Stimulated activated CD4-positive, alpha-beta T cell treated with anti-CD3 and anti-CD28 coated beads, Interleukin-1b, Interleukin-23, amount 100 ng/mL, for 24 hours (primary cell): Measurements from ENCODE around the gene C16orf87.
"Not testable (repeated sequence)": the region's sequence is repeated elsewhere in the genome, so short reads cannot be mapped to it uniquely, and the experiment has no call there.

ENCODE experiments used
- DNase-seq, 4 experiments: peaks; one replicate each; pipeline ENCODE4 v3.0.0-alpha.2; 2020; ENCODE audit warnings: low read depth in 4 of 4, low spot score in 1 of 4

Gene C16orf87

GRCh38 chr16:46801428-46802049 is 29.4 kb downstream of the C16orf87 start:
- DNase-seq, result no peak

- DNase-seq, result no peak
These were observed 30.5 kb downstream of the C16orf87 start for GRCh38 chr16:46800494-46800893.

GRCh38 chr16:46797501-46797900 is 33.5 kb downstream of the C16orf87 start:
- DNase-seq, result no peak

- DNase-seq, result no peak
These were observed 34.2 kb downstream of the C16orf87 start for GRCh38 chr16:46796764-46797269.

- no peak for DNase-seq
These were observed 37.1 kb downstream of the C16orf87 start for GRCh38 chr16:46793841-46794240.

DNA sequence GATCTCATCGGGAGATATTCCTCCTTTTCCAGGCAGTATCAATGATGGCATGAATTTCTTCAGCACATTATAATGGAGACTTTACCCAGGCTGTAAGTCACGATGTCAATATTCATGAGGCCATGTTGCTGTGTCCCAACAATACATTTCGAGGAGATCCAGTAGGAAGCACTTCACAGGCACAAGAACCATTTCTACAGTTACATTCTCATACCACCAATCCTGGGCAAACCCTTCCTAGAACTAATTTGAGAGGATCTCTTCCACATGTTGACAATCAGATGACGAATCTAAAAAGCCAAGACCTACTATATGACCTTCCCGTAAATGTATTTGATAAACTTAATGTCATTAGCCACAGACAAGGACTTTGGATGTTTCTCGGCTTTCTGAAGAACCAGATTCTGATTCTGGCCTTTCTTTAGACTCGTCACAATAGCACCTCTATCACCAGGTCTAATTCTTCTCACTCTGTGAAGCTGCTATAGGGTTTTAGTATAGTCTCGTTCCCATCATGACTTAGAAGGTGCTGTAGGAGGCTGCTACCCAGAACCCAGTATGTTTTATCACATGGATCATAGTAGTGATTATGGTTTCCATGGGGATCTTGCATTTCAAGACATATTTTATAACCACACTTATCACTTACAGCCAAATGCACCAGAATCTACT is 40.2 kb downstream of the C16orf87 start:
- no peak for DNase-seq

- peak; percentile 48 to 67 (median 62) for DNase-seq
These were observed 41.2 kb downstream of the C16orf87 start for GRCh38 chr16:46789499-46790414.

DNA sequence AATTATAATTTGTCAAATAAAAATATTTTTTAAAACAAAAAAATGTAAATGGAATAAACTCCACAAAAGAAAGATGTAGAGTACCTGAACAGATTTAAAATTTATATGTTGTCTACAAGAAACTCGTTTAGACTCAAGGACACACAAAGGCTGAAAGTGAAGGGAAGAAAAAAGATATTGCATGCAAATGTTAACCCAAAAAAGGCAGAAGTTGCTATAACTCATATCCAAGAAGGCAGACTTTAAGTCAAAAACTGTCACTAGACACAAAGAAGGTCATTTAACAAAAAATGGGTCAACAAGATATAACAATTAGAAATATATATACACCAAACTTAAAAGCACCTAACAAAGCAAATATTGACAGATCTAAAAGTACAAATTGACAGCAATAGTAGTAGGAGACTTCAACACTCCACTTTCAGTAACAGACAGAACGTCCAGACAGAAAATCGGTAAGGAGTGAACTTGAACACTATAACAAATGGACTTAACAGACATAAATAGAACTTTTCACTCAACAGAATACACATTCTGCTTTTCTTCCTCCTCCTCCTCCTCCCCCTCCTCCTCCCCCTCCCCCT is 42.0 kb downstream of the C16orf87 start:
- DNase-seq, result no peak

DNA sequence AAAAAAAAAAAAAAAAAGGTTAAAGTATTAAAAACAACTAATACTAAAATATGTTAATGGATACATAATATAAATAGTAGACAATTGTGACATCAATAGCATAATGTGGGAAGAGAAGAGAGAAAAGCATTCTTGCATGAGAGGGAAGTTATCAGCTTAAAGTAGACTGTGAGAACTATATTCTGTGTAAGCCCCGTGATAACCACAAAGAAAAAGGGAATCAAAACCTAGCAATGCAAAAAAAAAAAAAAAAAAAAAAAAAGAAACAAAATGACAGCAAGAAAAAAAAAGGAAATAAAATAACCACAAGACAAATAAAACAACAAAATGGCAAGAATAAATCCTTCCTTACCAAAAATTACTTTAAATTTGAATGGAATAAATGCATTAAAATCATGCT is 43.1 kb downstream of the C16orf87 start:
- no peak for DNase-seq

DNA sequence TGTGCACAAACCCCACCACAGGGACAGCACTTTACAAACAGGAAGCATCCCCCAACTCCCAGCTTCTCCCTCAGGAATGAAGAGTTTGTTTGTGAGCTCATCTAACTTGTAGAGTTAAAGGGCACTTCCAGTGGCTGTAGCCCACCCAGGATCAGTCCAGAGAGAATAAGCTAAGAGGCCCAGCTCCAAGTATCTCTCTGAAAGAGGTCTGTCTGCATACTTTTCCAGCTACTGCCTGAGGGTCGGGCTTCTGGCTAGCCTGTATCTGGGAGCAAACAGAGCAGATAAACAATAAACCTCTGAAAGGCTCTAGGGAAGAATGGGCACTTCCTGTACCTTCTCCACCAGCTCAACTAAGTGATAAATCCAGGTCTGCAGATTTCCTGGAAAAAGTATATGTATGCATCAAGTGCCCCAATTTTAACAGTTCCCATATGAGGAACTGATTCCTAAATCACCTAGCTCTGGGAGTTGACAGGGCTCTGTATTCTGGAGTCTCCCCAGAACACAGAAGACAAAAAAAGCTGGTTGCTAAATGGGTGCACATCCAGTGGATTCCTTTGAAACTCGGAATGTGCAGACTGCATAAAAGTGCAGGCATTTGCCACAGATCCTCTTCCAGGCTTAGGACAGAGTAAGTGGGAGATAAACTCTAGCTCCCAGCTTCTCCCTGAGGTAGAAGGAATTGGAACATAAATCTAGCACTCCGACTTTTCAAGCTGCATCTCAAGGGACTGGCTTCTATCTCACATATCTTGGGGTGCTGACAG is 45.7 kb downstream of the C16orf87 start:
- no peak for DNase-seq

- DNase-seq, result not testable (repeated sequence)
These were observed 46.4 kb downstream of the C16orf87 start for GRCh38 chr16:46784569-46784968.

DNA sequence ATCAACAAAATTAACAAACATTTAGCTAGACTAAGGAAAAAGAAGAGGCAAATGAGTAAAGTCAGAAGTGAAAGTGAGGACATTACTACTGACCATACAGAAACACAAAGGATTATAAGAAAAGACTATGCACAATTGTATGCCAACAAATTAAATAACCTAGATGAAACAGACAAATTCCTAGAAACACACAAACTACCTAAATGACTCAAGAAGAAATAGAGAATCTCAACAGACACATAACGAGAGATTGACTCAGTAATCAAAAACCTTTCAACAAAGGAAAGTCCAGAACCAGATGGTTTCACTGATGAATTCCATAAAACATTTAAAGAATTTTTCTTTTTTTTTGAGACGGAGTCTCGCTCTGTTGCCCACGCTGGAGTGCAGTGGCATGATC is 47.2 kb downstream of the C16orf87 start:
- no peak for DNase-seq

- DNase-seq, result no peak
These were observed 48.7 kb downstream of the C16orf87 start for GRCh38 chr16:46782320-46782719.

GRCh38 chr16:46777804-46778203 is 53.2 kb downstream of the C16orf87 start:
- DNase-seq, result no peak

DNA sequence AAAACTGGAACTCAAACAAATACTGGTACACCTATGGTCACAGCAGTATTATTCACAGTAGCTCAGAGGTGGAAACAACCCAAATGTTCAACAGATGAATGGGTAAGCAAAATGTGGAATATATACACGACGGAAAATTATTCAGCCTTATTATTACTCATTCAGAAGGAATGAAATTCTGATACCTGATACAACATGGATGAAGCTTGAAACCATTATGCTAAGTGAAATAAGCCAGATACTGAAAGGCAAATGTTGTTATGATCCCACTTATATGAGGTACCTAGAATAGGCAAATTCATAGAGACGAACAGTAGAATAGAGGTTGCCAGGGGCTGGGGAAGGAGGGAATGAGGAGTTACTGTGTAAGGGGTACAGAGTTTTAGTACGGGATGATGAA is 55.8 kb downstream of the C16orf87 start:
- DNase-seq, result no peak

- DNase-seq, result no peak
These were observed 56.2 kb downstream of the C16orf87 start for GRCh38 chr16:46774743-46775177.

GRCh38 chr16:46772463-46772862 is 58.5 kb downstream of the C16orf87 start:
- no peak for DNase-seq

DNA sequence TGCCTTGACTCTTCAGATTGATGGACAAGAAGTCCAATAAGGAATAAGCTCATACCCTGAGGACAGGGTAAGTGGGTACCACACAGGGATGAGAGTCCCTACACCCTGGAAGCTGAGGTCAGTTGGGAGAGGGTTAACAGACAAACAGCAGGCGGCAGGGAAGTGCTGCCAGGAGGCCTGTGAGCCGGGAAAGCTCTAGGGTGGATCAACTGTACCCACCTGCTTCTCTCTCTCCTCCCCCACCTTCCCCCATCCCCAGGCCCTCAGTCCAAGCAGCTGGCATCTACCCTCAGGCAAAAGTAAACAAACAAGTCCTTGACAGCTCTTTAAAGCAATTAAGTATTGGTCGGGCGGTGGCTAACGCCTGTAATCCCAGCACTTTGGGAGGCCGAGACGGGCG is 62.2 kb downstream of the C16orf87 start:
- DNase-seq, result no peak

DNA sequence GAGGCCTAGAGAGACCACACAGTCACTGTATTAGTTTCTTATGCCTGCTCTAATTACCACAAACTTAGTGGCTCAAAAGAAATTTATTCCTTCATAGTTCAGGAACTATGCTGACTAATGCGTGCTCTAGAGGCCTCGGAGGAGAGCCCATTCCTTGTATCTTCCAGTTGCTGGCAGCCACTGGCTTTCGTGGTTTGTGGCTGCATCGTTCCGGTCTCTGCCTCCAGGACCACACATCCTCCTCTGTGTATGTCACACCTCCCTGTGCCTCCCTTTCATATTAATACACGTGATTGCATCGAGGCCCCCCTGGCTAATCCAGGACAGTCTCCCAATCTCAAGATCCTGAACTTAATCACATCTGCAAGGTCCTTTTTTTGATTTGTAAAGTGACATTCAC is 65.9 kb downstream of the C16orf87 start:
- no peak for DNase-seq

- no peak for DNase-seq
These were observed 67.8 kb downstream of the C16orf87 start for GRCh38 chr16:46763147-46763546.

GRCh38 chr16:46762583-46762982 is 68.4 kb downstream of the C16orf87 start:
- no peak for DNase-seq
